ENCODE measurements around the gene EPM2AIP1.

The EPM2AIP1 gene

DNA sequence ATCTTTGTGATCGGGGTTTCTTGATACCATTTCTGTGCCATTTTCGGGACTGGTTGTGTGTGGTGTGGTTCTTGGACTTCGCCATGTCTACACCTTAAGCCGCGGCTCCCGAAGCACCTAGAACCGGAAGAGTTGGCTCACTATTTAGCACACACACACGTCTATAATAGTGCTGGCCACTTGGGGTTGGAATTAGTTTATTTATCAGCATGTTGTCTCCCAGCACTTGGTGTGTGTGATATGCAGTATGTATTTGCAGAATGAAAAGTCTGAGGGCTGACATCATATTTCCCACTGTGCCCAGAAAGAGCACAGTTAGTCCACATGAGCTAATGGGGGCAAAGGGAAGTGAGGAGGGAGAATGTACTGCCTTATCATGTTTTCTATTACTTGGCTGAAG is 24.0 kb upstream of the EPM2AIP1 start:
- Mint-ChIP-seq H3K36me3 (ENCODE audit: low read depth) (peaks cover 82% of the 10 kb centered on the region), H3K27me3 (ENCODE audit: low read depth, poor library complexity) (no peaks in the 10 kb centered on the region), H3K27ac (no peak overlapping the region), H3K4me3 (no peak overlapping the region), H3K9me3 (no peaks in the 10 kb centered on the region), H3K4me1 (no peaks in the 10 kb centered on the region)
- no peak for DNase-seq
- TF ChIP-seq, protein P1, sequence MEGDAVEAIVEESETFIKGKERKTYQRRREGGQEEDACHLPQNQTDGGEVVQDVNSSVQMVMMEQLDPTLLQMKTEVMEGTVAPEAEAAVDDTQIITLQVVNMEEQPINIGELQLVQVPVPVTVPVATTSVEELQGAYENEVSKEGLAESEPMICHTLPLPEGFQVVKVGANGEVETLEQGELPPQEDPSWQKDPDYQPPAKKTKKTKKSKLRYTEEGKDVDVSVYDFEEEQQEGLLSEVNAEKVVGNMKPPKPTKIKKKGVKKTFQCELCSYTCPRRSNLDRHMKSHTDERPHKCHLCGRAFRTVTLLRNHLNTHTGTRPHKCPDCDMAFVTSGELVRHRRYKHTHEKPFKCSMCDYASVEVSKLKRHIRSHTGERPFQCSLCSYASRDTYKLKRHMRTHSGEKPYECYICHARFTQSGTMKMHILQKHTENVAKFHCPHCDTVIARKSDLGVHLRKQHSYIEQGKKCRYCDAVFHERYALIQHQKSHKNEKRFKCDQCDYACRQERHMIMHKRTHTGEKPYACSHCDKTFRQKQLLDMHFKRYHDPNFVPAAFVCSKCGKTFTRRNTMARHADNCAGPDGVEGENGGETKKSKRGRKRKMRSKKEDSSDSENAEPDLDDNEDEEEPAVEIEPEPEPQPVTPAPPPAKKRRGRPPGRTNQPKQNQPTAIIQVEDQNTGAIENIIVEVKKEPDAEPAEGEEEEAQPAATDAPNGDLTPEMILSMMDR (IDR thresholded peaks at IDR 0.05), result no peak

DNA sequence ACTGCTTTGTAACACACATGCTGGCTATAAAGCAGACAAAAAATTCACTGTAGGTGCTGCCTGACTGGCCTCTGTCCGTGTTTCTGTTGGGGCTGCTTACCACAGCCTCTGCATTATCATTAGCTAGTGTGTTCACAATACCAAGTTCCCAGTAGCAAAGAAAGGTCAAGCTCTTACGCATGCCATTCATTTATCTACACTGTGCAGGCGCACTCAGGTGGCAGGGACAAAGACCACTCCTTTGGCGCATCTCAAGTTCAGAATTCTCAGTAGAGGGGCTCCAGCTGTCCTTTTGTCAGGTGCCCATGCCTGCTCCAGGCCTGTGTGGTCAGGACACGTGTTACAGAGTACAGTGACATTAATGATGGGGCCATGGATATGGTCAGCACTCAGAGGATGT is 22.7 kb upstream of the EPM2AIP1 start:
- Mint-ChIP-seq H3K4me1 (no peaks in the 10 kb centered on the region), H3K4me3 (no peak overlapping the region), H3K36me3 (ENCODE audit: low read depth) (peaks cover 80% of the 10 kb centered on the region), H3K27me3 (ENCODE audit: low read depth, poor library complexity) (no peaks in the 10 kb centered on the region), H3K9me3 (no peaks in the 10 kb centered on the region), H3K27ac (no peak overlapping the region)
- no peak for DNase-seq
- TF ChIP-seq, protein P1 (IDR thresholded peaks at IDR 0.05), result no peak

DNA sequence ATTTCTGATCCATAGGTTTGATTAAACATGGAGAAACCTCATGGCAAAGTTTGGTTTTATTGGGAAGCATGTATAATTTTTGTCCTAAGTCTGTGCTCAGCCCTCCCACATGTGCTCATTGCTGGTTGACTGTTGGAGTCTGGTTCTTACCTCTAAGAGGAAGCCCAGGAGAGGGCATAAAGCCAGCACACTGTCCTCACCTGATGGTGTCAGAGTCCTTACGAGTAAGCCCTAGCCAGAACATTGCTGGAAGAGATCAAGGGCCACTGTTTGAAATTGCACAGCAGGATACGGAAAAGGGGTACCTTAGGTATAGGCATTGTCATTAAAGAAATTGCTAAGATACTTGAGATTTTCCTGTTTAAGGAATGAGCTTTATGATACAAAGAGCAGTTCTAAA is 21.7 kb upstream of the EPM2AIP1 start:
- no peak overlapping the region for H3K4me3 Mint-ChIP-seq
- peaks cover 70% of the 10 kb centered on the region for H3K36me3 Mint-ChIP-seq (ENCODE audit: low read depth)
- no peaks in the 10 kb centered on the region for H3K27me3 Mint-ChIP-seq (ENCODE audit: low read depth, poor library complexity)
- DNase-seq, result no peak
- no peaks in the 10 kb centered on the region for H3K9me3 Mint-ChIP-seq
- H3K4me1 Mint-ChIP-seq, result no peaks in the 10 kb centered on the region
- TF ChIP-seq, protein P1 (IDR thresholded peaks at IDR 0.05), result no peak
- H3K27ac Mint-ChIP-seq, result peak overlapping the region; percentile 24

DNA sequence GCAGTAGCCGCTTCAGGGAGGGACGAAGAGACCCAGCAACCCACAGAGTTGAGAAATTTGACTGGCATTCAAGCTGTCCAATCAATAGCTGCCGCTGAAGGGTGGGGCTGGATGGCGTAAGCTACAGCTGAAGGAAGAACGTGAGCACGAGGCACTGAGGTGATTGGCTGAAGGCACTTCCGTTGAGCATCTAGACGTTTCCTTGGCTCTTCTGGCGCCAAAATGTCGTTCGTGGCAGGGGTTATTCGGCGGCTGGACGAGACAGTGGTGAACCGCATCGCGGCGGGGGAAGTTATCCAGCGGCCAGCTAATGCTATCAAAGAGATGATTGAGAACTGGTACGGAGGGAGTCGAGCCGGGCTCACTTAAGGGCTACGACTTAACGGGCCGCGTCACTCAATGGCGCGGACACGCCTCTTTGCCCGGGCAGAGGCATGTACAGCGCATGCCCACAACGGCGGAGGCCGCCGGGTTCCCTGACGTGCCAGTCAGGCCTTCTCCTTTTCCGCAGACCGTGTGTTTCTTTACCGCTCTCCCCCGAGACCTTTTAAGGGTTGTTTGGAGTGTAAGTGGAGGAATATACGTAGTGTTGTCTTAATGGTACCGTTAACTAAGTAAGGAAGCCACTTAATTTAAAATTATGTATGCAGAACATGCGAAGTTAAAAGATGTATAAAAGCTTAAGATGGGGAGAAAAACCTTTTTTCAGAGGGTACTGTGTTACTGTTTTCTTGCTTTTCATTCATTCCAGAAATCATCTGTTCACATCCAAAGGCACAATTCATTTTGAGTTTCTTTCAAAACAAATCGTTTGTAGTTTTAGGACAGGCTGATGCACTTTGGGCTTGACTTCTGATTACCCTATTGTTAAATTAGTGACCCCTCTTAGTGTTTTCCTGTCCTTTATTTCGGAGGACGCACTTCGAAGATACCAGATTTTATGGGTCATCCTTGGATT is 674 bp upstream of the EPM2AIP1 start, which contains the start of gene MLH1:
TSS of gene MLH1 (plus strand) at position 193 of the 958 bp plus-strand sequence. CDS start at position 223, 30 bp downstream.
- TF ChIP-seq, protein P1 (IDR thresholded peaks at IDR 0.05), result no peak
- no peaks in the 10 kb centered on the region for H3K9me3 Mint-ChIP-seq

DNA sequence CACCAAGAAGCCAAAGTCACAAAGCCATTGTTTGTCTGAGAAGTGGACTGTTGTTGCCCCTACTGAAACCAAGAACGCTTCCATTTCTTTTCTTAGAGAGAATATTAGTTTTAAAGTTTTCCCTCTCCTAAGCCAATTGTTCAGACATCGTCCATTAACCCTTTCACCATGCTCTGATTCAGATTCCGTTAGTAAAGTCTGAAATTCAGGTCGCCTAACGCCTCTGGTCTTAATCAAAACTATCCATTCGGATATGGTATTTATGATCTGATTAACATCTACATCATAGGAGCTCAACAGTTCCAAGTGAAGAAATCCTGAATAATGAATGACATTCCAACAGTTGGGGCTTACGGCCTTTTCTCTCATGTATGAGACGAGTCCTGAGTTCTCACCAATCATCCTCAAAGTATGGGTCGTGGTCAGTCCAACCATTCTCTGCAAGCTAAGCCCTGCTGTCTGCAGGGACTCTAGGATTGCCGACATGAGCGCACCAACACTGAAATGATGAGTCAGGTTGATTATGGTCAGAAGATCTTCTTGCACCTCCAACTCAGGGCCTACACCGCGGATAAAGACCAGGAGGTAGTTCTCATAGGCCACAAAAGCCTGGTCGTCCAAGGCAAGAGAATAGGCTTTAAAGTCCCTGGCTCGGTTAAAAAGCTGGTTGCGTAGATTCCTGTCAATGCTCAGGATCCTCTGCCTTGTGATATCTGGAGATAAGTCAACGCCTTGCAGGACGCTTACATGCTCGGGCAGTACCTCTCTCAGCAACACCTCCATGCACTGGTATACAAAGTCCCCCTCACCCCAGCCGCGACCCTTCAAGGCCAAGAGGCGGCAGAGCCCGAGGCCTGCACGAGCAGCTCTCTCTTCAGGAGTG is 767 bp downstream of the EPM2AIP1 start:
- no peak overlapping the region for H3K27ac Mint-ChIP-seq
- H3K4me3 Mint-ChIP-seq, result no peak overlapping the region
- H3K9me3 Mint-ChIP-seq, result no peaks in the 10 kb centered on the region
- no peak for DNase-seq
- TF ChIP-seq, protein P1 (IDR thresholded peaks at IDR 0.05), result no peak
- no peaks in the 10 kb centered on the region for H3K27me3 Mint-ChIP-seq (ENCODE audit: low read depth, poor library complexity)
- peaks cover 39% of the 10 kb centered on the region for H3K4me1 Mint-ChIP-seq
- H3K36me3 Mint-ChIP-seq (ENCODE audit: low read depth), result peaks cover 33% of the 10 kb centered on the region

More for the DNA sequence above, 674 bp upstream of the EPM2AIP1 start, which contains the start of gene MLH1:
- Mint-ChIP-seq H3K27ac (no peak within 1 kb of the TSS), H3K27me3 (ENCODE audit: low read depth, poor library complexity) (no peaks in the 10 kb centered on the region), H3K4me3 (no peak within 1 kb of the TSS), H3K36me3 (ENCODE audit: low read depth) (peaks cover 34% of the 10 kb centered on the region), H3K4me1 (peaks cover 30% of the 10 kb centered on the region)
- peak; percentile 98 for DNase-seq

Data from nephron progenitor cell (in vitro differentiated cells).